ENCODE measurements around the gene EREG.

The EREG gene

GRCh38 chr4:74364652-74365491 lies at the start of gene EREG:
Gene EREG (plus strand): TSS chr4:74365145. CDS start chr4:74365309, 164 bp downstream.
- no peak for DNase-seq (ENCODE audit: low read depth in 2 of 3, low spot score in 1 of 3)

- no peak for DNase-seq (ENCODE audit: low read depth in 2 of 3, low spot score in 1 of 3)
Observed at GRCh38 chr4:74315376-74315775, 49.6 kb upstream of the EREG start.

- DNase-seq (ENCODE audit: low read depth in 2 of 3, low spot score in 1 of 3), result no peak
Observed at GRCh38 chr4:74316397-74316796, 48.5 kb upstream of the EREG start.

GRCh38 chr4:74317616-74318246 lies 47.2 kb upstream of the EREG start:
- DNase-seq (ENCODE audit: low read depth in 2 of 3, low spot score in 1 of 3), result no peak

GRCh38 chr4:74318276-74318675 lies 46.7 kb upstream of the EREG start:
- no peak for DNase-seq (ENCODE audit: low read depth in 2 of 3, low spot score in 1 of 3)

GRCh38 chr4:74319470-74319869 lies 45.5 kb upstream of the EREG start:
- DNase-seq (ENCODE audit: low read depth in 2 of 3, low spot score in 1 of 3), result no peak

GRCh38 chr4:74320559-74321118 lies 44.3 kb upstream of the EREG start:
- DNase-seq (ENCODE audit: low read depth in 2 of 3, low spot score in 1 of 3), result peak in 2 of 3 donors; percentile 15 to 30

- no peak for DNase-seq (ENCODE audit: low read depth in 2 of 3, low spot score in 1 of 3)
Observed at GRCh38 chr4:74322301-74322700, 42.6 kb upstream of the EREG start.

- DNase-seq (ENCODE audit: low read depth in 2 of 3, low spot score in 1 of 3), result no peak
Observed at GRCh38 chr4:74323663-74324062, 41.3 kb upstream of the EREG start.

GRCh38 chr4:74324262-74324661 lies 40.7 kb upstream of the EREG start:
- DNase-seq (ENCODE audit: low read depth in 2 of 3, low spot score in 1 of 3), result no peak

- no peak for DNase-seq (ENCODE audit: low read depth in 2 of 3, low spot score in 1 of 3)
Observed at GRCh38 chr4:74325886-74326285, 39.1 kb upstream of the EREG start.

GRCh38 chr4:74327762-74328161 lies 37.2 kb upstream of the EREG start:
- no peak for DNase-seq (ENCODE audit: low read depth in 2 of 3, low spot score in 1 of 3)

- no peak for DNase-seq (ENCODE audit: low read depth in 2 of 3, low spot score in 1 of 3)
Observed at GRCh38 chr4:74328501-74328900, 36.4 kb upstream of the EREG start.

GRCh38 chr4:74329307-74329706 lies 35.6 kb upstream of the EREG start:
- no peak for DNase-seq (ENCODE audit: low read depth in 2 of 3, low spot score in 1 of 3)

GRCh38 chr4:74330295-74330750 lies 34.6 kb upstream of the EREG start:
- no peak for DNase-seq (ENCODE audit: low read depth in 2 of 3, low spot score in 1 of 3)

GRCh38 chr4:74331252-74331651 lies 33.7 kb upstream of the EREG start:
- DNase-seq (ENCODE audit: low read depth in 2 of 3, low spot score in 1 of 3), result no peak

- DNase-seq (ENCODE audit: low read depth in 2 of 3, low spot score in 1 of 3), result no peak
Observed at GRCh38 chr4:74331944-74332343, 33.0 kb upstream of the EREG start.

GRCh38 chr4:74334636-74335035 lies 30.3 kb upstream of the EREG start:
- no peak for DNase-seq (ENCODE audit: low read depth in 2 of 3, low spot score in 1 of 3)

- DNase-seq (ENCODE audit: low read depth in 2 of 3, low spot score in 1 of 3), result no peak
Observed at GRCh38 chr4:74335341-74336021, 29.5 kb upstream of the EREG start.

GRCh38 chr4:74338792-74339333 lies 26.1 kb upstream of the EREG start:
- no peak for DNase-seq (ENCODE audit: low read depth in 2 of 3, low spot score in 1 of 3)

- DNase-seq (ENCODE audit: low read depth in 2 of 3, low spot score in 1 of 3), result no peak
Observed at GRCh38 chr4:74339501-74339900, 25.4 kb upstream of the EREG start.
